CD4-positive, alpha-beta T cell (primary cell): ENCODE data around the gene FAM204A. TPM values are rescaled to one million over a fixed set of nuclear protein-coding genes. Genes with fewer than 3 reads are reported as not detected.

Experiments used
- ATAC-seq: fragments of 200-7000 bp; cut with Tn5 transposase; one replicate; pipeline ENCODE4 v1.10.0; 2022; ENCODE audit warnings: mild to moderate bottlenecking; ENCODE audit not compliant: poor library complexity
- CTCF ChIA-PET: fragments of 350-600 bp; sonication (Branson Sonifier 250); formaldehyde crosslinking; loops from one replicate; lab custom pipeline; 2021; ENCODE audit warnings: antibody characterized with exemption, inconsistent platforms; lab: Charles Lee
- POLR2A ChIA-PET: fragments of 350-600 bp; sonication (Branson Sonifier 250); formaldehyde crosslinking; loops from one replicate; lab custom pipeline; 2021; ENCODE audit warnings: antibody characterized with exemption, inconsistent platforms; lab: Charles Lee
- DNase-seq, 14 experiments: peaks; one replicate each; pipeline ENCODE4 v3.0.0-alpha.2; 2013 to 2020; ENCODE audit warnings: mixed read lengths in 2 of 14
- H3K27ac ChIP-seq, 2 donors: one replicate each; pipeline versions ENCODE4 v1.5.1 to v1.7.0; 2013; ENCODE audit warnings: low read length in 2 of 2, low read depth in 1 of 2, mild to moderate bottlenecking in 1 of 2
- H3K27me3 ChIP-seq, 2 experiments: 1 replicate in 1 of 2; 2 replicates in 1 of 2; pipeline versions ENCODE4 v1.6.1 to v1.7.0; 2013; ENCODE audit warnings: low read length in 2 of 2, control low read depth in 1 of 2, mild to moderate bottlenecking in 1 of 2, moderate library complexity in 1 of 2; ENCODE audit not compliant: insufficient read depth in 2 of 2, control insufficient read depth in 1 of 2
- H3K36me3 ChIP-seq: one replicate; pipeline ENCODE4 v1.6.1; 2013; ENCODE audit warnings: low read length, control low read depth; ENCODE audit not compliant: insufficient read depth
- H3K4me1 ChIP-seq: one replicate; pipeline ENCODE4 v1.6.1; 2013; ENCODE audit warnings: low read length, control low read depth; ENCODE audit not compliant: insufficient read depth
- H3K4me3 ChIP-seq: one replicate; pipeline ENCODE4 v1.5.1; 2013; ENCODE audit warnings: mild to moderate bottlenecking, low read length, moderate library complexity
- H3K9me3 ChIP-seq, 2 experiments: 1 replicate in 1 of 2; 2 replicates in 1 of 2; pipeline versions ENCODE4 v1.6.1 to v1.7.0; 2013; ENCODE audit warnings: low read length in 2 of 2, mild to moderate bottlenecking in 2 of 2, control low read depth in 1 of 2, moderate library complexity in 1 of 2; ENCODE audit not compliant: control insufficient read depth in 1 of 2, insufficient read depth in 1 of 2
- H3K27ac Mint-ChIP-seq: one replicate; pipeline ENCODE4 v1.8.0; 2020; ENCODE audit warnings: mixed read lengths
- H3K27me3 Mint-ChIP-seq: one replicate; pipeline ENCODE4 v1.8.0; 2021; ENCODE audit warnings: mixed read lengths
- H3K36me3 Mint-ChIP-seq: one replicate; pipeline ENCODE4 v1.8.0; 2021; ENCODE audit warnings: low read depth, mixed read lengths
- H3K4me1 Mint-ChIP-seq: one replicate; pipeline ENCODE4 v1.8.0; 2021; ENCODE audit warnings: low read depth, mixed read lengths
- H3K4me3 Mint-ChIP-seq: one replicate; pipeline ENCODE4 v1.8.0; 2020; ENCODE audit warnings: mild to moderate bottlenecking, mixed read lengths
- H3K9me3 Mint-ChIP-seq: one replicate; pipeline ENCODE4 v1.8.0; 2020; ENCODE audit warnings: mixed read lengths
- intact Hi-C, 2 experiments: fragments of 100-400 bp; cut with DNase I in 1 of 2; cut with micrococcal nuclease in 1 of 2; formaldehyde crosslinking; loops; one replicate each; pipeline versions ENCODE4 v1.15.1 to v1.9.0; 2023 to 2025; cut with DNase I, micrococcal nuclease
- total RNA-seq, 174 experiments: library from RNA in 2 of 174; stranded (reverse) in 2 of 174; gene quantifications; one replicate each; pipeline ENCODE4 v1.2.3 and lab custom pipeline; 2021 to 2026
- TF ChIP-seq, protein P1 (sequence below): fragments of 200-600 bp; IDR thresholded peaks from one replicate; pipeline ENCODE4 v1.8.0; 2022; ENCODE audit warnings: antibody characterized with exemption, mild to moderate bottlenecking

The FAM204A gene
- total RNA-seq, 2 experiments from 2014 or later = 47.3 to 54.7 TPM

DNA sequence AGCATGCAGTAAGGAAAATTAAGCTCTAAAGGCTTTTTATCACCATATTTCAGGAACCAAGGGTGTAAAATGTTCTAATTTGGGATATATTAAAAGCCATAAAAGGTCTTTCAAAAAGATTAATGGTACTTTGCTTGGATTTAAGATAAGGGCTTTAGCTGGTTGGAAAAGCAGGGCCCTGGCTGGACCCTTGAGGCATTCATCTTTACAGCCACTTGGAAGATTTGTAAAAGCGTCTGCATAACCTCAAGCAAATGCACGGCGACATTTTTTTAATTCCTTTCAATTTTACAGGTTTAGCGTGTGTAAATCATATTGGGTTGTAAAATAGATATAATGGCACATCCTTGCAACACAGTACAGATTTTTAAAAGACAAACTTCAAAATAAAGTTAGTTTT is 27.2 kb downstream of the FAM204A start:
- no peaks in the 10 kb centered on the region for H3K4me1 ChIP-seq
- H3K9me3 ChIP-seq = no peaks in the 10 kb centered on the region
- no peak overlapping the region for H3K27ac Mint-ChIP-seq
- DNase-seq (no peak), ATAC-seq (no peak)
- no peaks in the 10 kb centered on the region for H3K4me1 Mint-ChIP-seq
- ChIA-PET POLR2A (no interaction called here), CTCF (interaction anchor here (1.9 kb wide), 1 partner anchor 10 kb away, joined by 7 read pairs; no protein-coding TSS in a partner anchor)
- no peak overlapping the region for H3K4me3 ChIP-seq
- H3K36me3 ChIP-seq = peaks cover 29% of the 10 kb centered on the region
- H3K9me3 Mint-ChIP-seq = no peaks in the 10 kb centered on the region
- H3K27me3 ChIP-seq = no peaks in the 10 kb centered on the region
- H3K4me3 Mint-ChIP-seq = no peak overlapping the region
- intact Hi-C loops = no loop called here
- no peak overlapping the region for H3K27ac ChIP-seq
- H3K36me3 Mint-ChIP-seq = peaks cover 54% of the 10 kb centered on the region
- no peaks in the 10 kb centered on the region for H3K27me3 Mint-ChIP-seq
- TF ChIP-seq, protein P1, sequence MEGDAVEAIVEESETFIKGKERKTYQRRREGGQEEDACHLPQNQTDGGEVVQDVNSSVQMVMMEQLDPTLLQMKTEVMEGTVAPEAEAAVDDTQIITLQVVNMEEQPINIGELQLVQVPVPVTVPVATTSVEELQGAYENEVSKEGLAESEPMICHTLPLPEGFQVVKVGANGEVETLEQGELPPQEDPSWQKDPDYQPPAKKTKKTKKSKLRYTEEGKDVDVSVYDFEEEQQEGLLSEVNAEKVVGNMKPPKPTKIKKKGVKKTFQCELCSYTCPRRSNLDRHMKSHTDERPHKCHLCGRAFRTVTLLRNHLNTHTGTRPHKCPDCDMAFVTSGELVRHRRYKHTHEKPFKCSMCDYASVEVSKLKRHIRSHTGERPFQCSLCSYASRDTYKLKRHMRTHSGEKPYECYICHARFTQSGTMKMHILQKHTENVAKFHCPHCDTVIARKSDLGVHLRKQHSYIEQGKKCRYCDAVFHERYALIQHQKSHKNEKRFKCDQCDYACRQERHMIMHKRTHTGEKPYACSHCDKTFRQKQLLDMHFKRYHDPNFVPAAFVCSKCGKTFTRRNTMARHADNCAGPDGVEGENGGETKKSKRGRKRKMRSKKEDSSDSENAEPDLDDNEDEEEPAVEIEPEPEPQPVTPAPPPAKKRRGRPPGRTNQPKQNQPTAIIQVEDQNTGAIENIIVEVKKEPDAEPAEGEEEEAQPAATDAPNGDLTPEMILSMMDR = no peak

DNA sequence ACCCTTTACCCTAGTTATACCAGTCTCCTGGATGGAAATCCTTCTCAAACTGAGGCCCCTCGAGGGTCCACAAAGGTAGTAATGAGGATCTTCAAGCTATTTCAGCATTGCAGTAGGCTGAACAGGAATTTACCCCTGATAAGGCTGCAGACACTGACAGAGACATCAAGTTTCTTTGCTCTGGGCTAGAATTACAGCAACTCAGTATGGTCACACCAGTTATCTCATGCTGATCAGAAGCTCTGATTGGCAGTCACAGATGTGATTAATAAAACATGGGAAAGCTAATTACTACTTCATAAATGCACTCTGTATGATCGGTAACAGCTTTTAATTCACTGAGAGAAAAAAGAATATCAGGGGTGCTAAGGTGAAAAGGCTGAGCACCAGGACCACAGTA is 30.6 kb downstream of the FAM204A start:
- Histone ChIP-seq H3K36me3 (peaks cover 33% of the 10 kb centered on the region), H3K27ac (no peak overlapping the region), H3K27me3 (no peaks in the 10 kb centered on the region), H3K4me1 (no peaks in the 10 kb centered on the region), H3K4me3 (no peak overlapping the region), H3K9me3 (no peaks in the 10 kb centered on the region)
- Mint-ChIP-seq H3K4me3 (no peak overlapping the region), H3K36me3 (peaks cover 70% of the 10 kb centered on the region), H3K4me1 (no peaks in the 10 kb centered on the region), H3K9me3 (no peaks in the 10 kb centered on the region), H3K27ac (no peak overlapping the region), H3K27me3 (no peaks in the 10 kb centered on the region)
- TF ChIP-seq, protein P1 = no peak
- intact Hi-C loops = no loop called here
- ATAC-seq (no peak), DNase-seq (no peak)
- CTCF ChIA-PET = no interaction called here
- POLR2A ChIA-PET = no interaction called here

- no peak overlapping the region for H3K27ac Mint-ChIP-seq
Observed at GRCh38 chr10:118310822-118311221, 31.3 kb downstream of the FAM204A start.

More at GRCh38 chr10:118310822-118311221, 31.3 kb downstream of the FAM204A start:
- peaks cover 38% of the 10 kb centered on the region for H3K36me3 ChIP-seq
- peaks cover 72% of the 10 kb centered on the region for H3K36me3 Mint-ChIP-seq
- no peaks in the 10 kb centered on the region for H3K4me1 Mint-ChIP-seq
- TF ChIP-seq, protein P1 = no peak
- no peaks in the 10 kb centered on the region for H3K27me3 Mint-ChIP-seq
- H3K9me3 ChIP-seq = no peaks in the 10 kb centered on the region
- ChIA-PET POLR2A (no interaction called here), CTCF (no interaction called here)
- no peak overlapping the region for H3K27ac ChIP-seq
- H3K4me3 ChIP-seq = no peak overlapping the region
- no peaks in the 10 kb centered on the region for H3K27me3 ChIP-seq
- H3K4me3 Mint-ChIP-seq = no peak overlapping the region
- DNase-seq (no peak), ATAC-seq (no peak)
- H3K9me3 Mint-ChIP-seq = no peaks in the 10 kb centered on the region
- H3K4me1 ChIP-seq = no peaks in the 10 kb centered on the region
- intact Hi-C loops = no loop called here
